BLaER1 (cell line): Measurements from ENCODE around the gene SAMD4A.

Experiments used
- H3K27ac ChIP-seq: shearing (Covaris generic); formaldehyde crosslinking; 2 replicates; pipeline ENCODE4 v1.8.1; 2022
- H3K27me3 ChIP-seq: shearing (Covaris generic); formaldehyde crosslinking; 2 replicates; pipeline ENCODE4 v1.8.1; 2022
- H3K36me3 ChIP-seq: shearing (Covaris generic); formaldehyde crosslinking; 2 replicates; pipeline ENCODE4 v1.8.1; 2022
- H3K4me1 ChIP-seq: shearing (Covaris generic); formaldehyde crosslinking; 2 replicates; pipeline ENCODE4 v1.8.1; 2022
- H3K4me2 ChIP-seq: shearing (Covaris generic); formaldehyde crosslinking; 2 replicates; pipeline ENCODE4 v1.8.1; 2022
- H3K4me3 ChIP-seq: shearing (Covaris generic); formaldehyde crosslinking; 2 replicates; pipeline ENCODE4 v1.8.1; 2022
- H3K9ac ChIP-seq: shearing (Covaris generic); formaldehyde crosslinking; 2 replicates; pipeline ENCODE4 v1.8.1; 2022
- H3K9me3 ChIP-seq: shearing (Covaris generic); formaldehyde crosslinking; 2 replicates; pipeline ENCODE4 v1.8.1; 2022
- H4K20me1 ChIP-seq: shearing (Covaris generic); formaldehyde crosslinking; 2 replicates; pipeline ENCODE4 v1.8.1; 2022
- Cebpa-rat ChIP-seq: shearing (Covaris generic); IDR thresholded peaks from 2 replicates; pipeline ENCODE4 v1.8.1; 2022

Gene SAMD4A

GRCh38 chr14:54805070-54805444 is 238.1 kb downstream of the SAMD4A start:
- no peak for TF ChIP-seq Cebpa-rat
- Histone ChIP-seq H3K4me2 (peak overlapping the region; percentile 71), H3K9ac (0 out of 2 replicates have a peak overlapping the region, but pooled peaks have one; percentile 1)

GRCh38 chr14:54805445-54806322 is 238.8 kb downstream of the SAMD4A start:
- peaks cover 23% of the 10 kb centered on the region for H3K4me1 ChIP-seq
- no peak for TF ChIP-seq Cebpa-rat
- H3K4me3 ChIP-seq = no peak overlapping the region
- no peaks in the 10 kb centered on the region for H4K20me1 ChIP-seq
- no peak overlapping the region for H3K27ac ChIP-seq
- H3K36me3 ChIP-seq = no peaks in the 10 kb centered on the region
- no peaks in the 10 kb centered on the region for H3K27me3 ChIP-seq
- H3K9me3 ChIP-seq = no peaks in the 10 kb centered on the region
- H3K9ac ChIP-seq = no peak overlapping the region
- H3K4me2 ChIP-seq = peak overlapping the region; percentile 71

More at GRCh38 chr14:54805070-54805444, 238.1 kb downstream of the SAMD4A start:
- peaks cover 23% of the 10 kb centered on the region for H3K4me1 ChIP-seq
- H3K4me3 ChIP-seq = no peak overlapping the region
- no peak overlapping the region for H3K27ac ChIP-seq
- H4K20me1 ChIP-seq = no peaks in the 10 kb centered on the region
- H3K27me3 ChIP-seq = no peaks in the 10 kb centered on the region
- no peaks in the 10 kb centered on the region for H3K9me3 ChIP-seq
- H3K36me3 ChIP-seq = no peaks in the 10 kb centered on the region

- Histone ChIP-seq H3K9me3 (no peaks in the 10 kb centered on the region), H3K9ac (no peak overlapping the region), H3K4me1 (peaks cover 23% of the 10 kb centered on the region)
These were observed 239.7 kb downstream of the SAMD4A start for GRCh38 chr14:54806616-54807015.

GRCh38 chr14:54807428-54807827 is 240.5 kb downstream of the SAMD4A start:
- H3K9ac ChIP-seq = no peak overlapping the region
- H3K27me3 ChIP-seq = no peaks in the 10 kb centered on the region
- no peaks in the 10 kb centered on the region for H4K20me1 ChIP-seq
- no peak overlapping the region for H3K4me2 ChIP-seq
- no peak overlapping the region for H3K27ac ChIP-seq
- H3K4me3 ChIP-seq = no peak overlapping the region
- peaks cover 23% of the 10 kb centered on the region for H3K4me1 ChIP-seq
- no peaks in the 10 kb centered on the region for H3K36me3 ChIP-seq
- H3K9me3 ChIP-seq = no peaks in the 10 kb centered on the region
- no peak for TF ChIP-seq Cebpa-rat

More at GRCh38 chr14:54806616-54807015, 239.7 kb downstream of the SAMD4A start:
- Histone ChIP-seq H3K36me3 (no peaks in the 10 kb centered on the region), H4K20me1 (no peaks in the 10 kb centered on the region), H3K27me3 (no peaks in the 10 kb centered on the region), H3K4me2 (peak overlapping the region; percentile 71; the same call in 1 of the 2 replicates), H3K4me3 (no peak overlapping the region), H3K27ac (no peak overlapping the region)
- no peak for TF ChIP-seq Cebpa-rat

GRCh38 chr14:54807881-54808280 is 241.0 kb downstream of the SAMD4A start:
- Histone ChIP-seq H3K4me2 (no peak overlapping the region), H3K9ac (no peak overlapping the region), H4K20me1 (no peaks in the 10 kb centered on the region), H3K9me3 (no peaks in the 10 kb centered on the region), H3K4me3 (no peak overlapping the region), H3K36me3 (no peaks in the 10 kb centered on the region), H3K27ac (no peak overlapping the region), H3K4me1 (peaks cover 23% of the 10 kb centered on the region), H3K27me3 (no peaks in the 10 kb centered on the region)
- TF ChIP-seq Cebpa-rat = no peak

GRCh38 chr14:54808326-54809161 is 241.6 kb downstream of the SAMD4A start:
- Histone ChIP-seq H3K4me2 (no peak overlapping the region), H3K27me3 (no peaks in the 10 kb centered on the region), H3K36me3 (no peaks in the 10 kb centered on the region), H3K4me3 (no peak overlapping the region), H3K4me1 (peaks cover 23% of the 10 kb centered on the region), H4K20me1 (no peaks in the 10 kb centered on the region), H3K27ac (no peak overlapping the region), H3K9ac (no peak overlapping the region), H3K9me3 (no peaks in the 10 kb centered on the region)
- TF ChIP-seq Cebpa-rat = no peak

GRCh38 chr14:54809767-54810166 is 242.8 kb downstream of the SAMD4A start:
- Histone ChIP-seq H3K27me3 (no peaks in the 10 kb centered on the region), H3K4me2 (no peak overlapping the region), H3K4me1 (peaks cover 18% of the 10 kb centered on the region), H3K9ac (no peak overlapping the region), H4K20me1 (no peaks in the 10 kb centered on the region), H3K4me3 (no peak overlapping the region), H3K36me3 (no peaks in the 10 kb centered on the region), H3K27ac (no peak overlapping the region), H3K9me3 (no peaks in the 10 kb centered on the region)
- TF ChIP-seq Cebpa-rat = no peak

- Histone ChIP-seq H4K20me1 (no peaks in the 10 kb centered on the region), H3K36me3 (no peaks in the 10 kb centered on the region), H3K4me3 (no peak overlapping the region), H3K9me3 (no peaks in the 10 kb centered on the region), H3K27me3 (no peaks in the 10 kb centered on the region), H3K4me2 (no peak overlapping the region), H3K27ac (no peak overlapping the region), H3K4me1 (peaks cover 11% of the 10 kb centered on the region), H3K9ac (no peak overlapping the region)
- TF ChIP-seq Cebpa-rat = no peak
These were observed 245.7 kb downstream of the SAMD4A start for GRCh38 chr14:54812617-54813016.

GRCh38 chr14:54813081-54813480 is 246.2 kb downstream of the SAMD4A start:
- Histone ChIP-seq H3K4me1 (peaks cover 11% of the 10 kb centered on the region), H3K36me3 (no peaks in the 10 kb centered on the region), H3K9ac (no peak overlapping the region), H3K4me2 (no peak overlapping the region), H3K27ac (no peak overlapping the region), H3K4me3 (no peak overlapping the region), H4K20me1 (no peaks in the 10 kb centered on the region), H3K9me3 (no peaks in the 10 kb centered on the region), H3K27me3 (no peaks in the 10 kb centered on the region)
- no peak for TF ChIP-seq Cebpa-rat

- H3K27me3 ChIP-seq = no peaks in the 10 kb centered on the region
- peaks cover 11% of the 10 kb centered on the region for H3K4me1 ChIP-seq
- no peaks in the 10 kb centered on the region for H4K20me1 ChIP-seq
- H3K9ac ChIP-seq = no peak overlapping the region
- H3K4me2 ChIP-seq = no peak overlapping the region
- H3K9me3 ChIP-seq = no peaks in the 10 kb centered on the region
- H3K36me3 ChIP-seq = no peaks in the 10 kb centered on the region
- no peak overlapping the region for H3K27ac ChIP-seq
- H3K4me3 ChIP-seq = no peak overlapping the region
- no peak for TF ChIP-seq Cebpa-rat
These were observed 247.1 kb downstream of the SAMD4A start for GRCh38 chr14:54814076-54814475.
